Dermis microvascular lymphatic vessel endothelial cell (primary cell): ENCODE measurements around the gene TTLL5. TPM values are rescaled to one million over a fixed set of nuclear protein-coding genes. Genes with fewer than 3 reads are reported as not detected.

Experiments used
- DNase-seq, 2 donors: peaks; one replicate each; pipeline versions ENCODE4 v3.0.0 to v3.0.0-alpha.2; 2010; ENCODE audit warnings: low read depth in 2 of 2
- total RNA-seq: library from RNA; depleted of rRNA; stranded (reverse); fragments of >200 nt; gene quantifications from 2 replicates; pipeline ENCODE4 v1.2.1, GENCODE V29; 2014

The TTLL5 gene
- total RNA-seq, 1 donor from 2014 or later, result 22.3 TPM

- DNase-seq, result no peak
Observed at GRCh38 chr14:75961662-75962061, 300.6 kb downstream of the TTLL5 start.

- DNase-seq, result no peak
Observed at GRCh38 chr14:75967866-75968265, 306.8 kb downstream of the TTLL5 start.

- DNase-seq, result no peak
Observed at GRCh38 chr14:75968456-75968855, 307.4 kb downstream of the TTLL5 start.

- DNase-seq, result no peak
Observed at GRCh38 chr14:75969126-75969525, 308.1 kb downstream of the TTLL5 start.

- no peak for DNase-seq
Observed at GRCh38 chr14:75969891-75970290, 308.8 kb downstream of the TTLL5 start.

GRCh38 chr14:75970989-75971388 lies 309.9 kb downstream of the TTLL5 start:
- DNase-seq, result no peak

GRCh38 chr14:75971509-75971908 lies 310.5 kb downstream of the TTLL5 start:
- no peak for DNase-seq

- DNase-seq, result peak in 1 of 2 donors; percentile 49
Observed at GRCh38 chr14:75972801-75973421, 311.9 kb downstream of the TTLL5 start.

GRCh38 chr14:75976826-75977581 lies 316.0 kb downstream of the TTLL5 start:
- no peak for DNase-seq

GRCh38 chr14:75977582-75977943 lies 316.5 kb downstream of the TTLL5 start:
- no peak for DNase-seq

GRCh38 chr14:75978249-75978731 lies 317.2 kb downstream of the TTLL5 start:
- DNase-seq, result no peak

- peak in 1 of 2 donors; percentile 37 for DNase-seq
Observed at GRCh38 chr14:75979071-75979571, 318.1 kb downstream of the TTLL5 start.

- DNase-seq, result no peak
Observed at GRCh38 chr14:75979648-75980565, 318.9 kb downstream of the TTLL5 start.

- no peak for DNase-seq
Observed at GRCh38 chr14:75980856-75981255, 319.8 kb downstream of the TTLL5 start.

- DNase-seq, result peak; percentile 77 to 81
Observed at GRCh38 chr14:75981426-75982265, 320.6 kb downstream of the TTLL5 start, which contains the start of gene TGFB3. Gene TGFB3 (minus strand): TSS chr14:75981995. CDS start chr14:75980893, 1,102 bp downstream.

GRCh38 chr14:75982266-75983018 lies 321.4 kb downstream of the TTLL5 start:
- DNase-seq, result peak; percentile 53 to 80

GRCh38 chr14:75983019-75983358 lies 321.9 kb downstream of the TTLL5 start:
- no peak for DNase-seq

- no peak for DNase-seq
Observed at GRCh38 chr14:75984674-75985073, 323.6 kb downstream of the TTLL5 start.

GRCh38 chr14:75985618-75986438 lies 324.8 kb downstream of the TTLL5 start, which contains the start of gene IFT43:
Gene IFT43 (plus strand): TSS chr14:75985763. CDS start chr14:75985787, 24 bp downstream.
- peak; percentile 60 to 82 for DNase-seq
